GM12864 (cell line): ENCODE measurements around the gene IRX1.

Experiments used
- DNase-seq: peaks from one replicate; pipeline ENCODE4 v3.0.0-alpha.2; 2011; ENCODE audit warnings: low read depth
- H3K4me3 ChIP-seq: 2 replicates; pipeline ENCODE4 v1.5.1; 2011; ENCODE audit warnings: mild to moderate bottlenecking, low read depth, low read length, control low read depth
- CTCF ChIP-seq: IDR thresholded peaks from 2 replicates; pipeline ENCODE4 v1.5.1; 2011; ENCODE audit warnings: low read depth, mild to moderate bottlenecking, moderate library complexity, low read length, control low read depth, inconsistent platforms; ENCODE audit errors: missing control alignments

IRX1 gene

GRCh38 chr5:3590967-3591900 is 4.4 kb upstream of the IRX1 start:
- no peak overlapping the region for H3K4me3 ChIP-seq
- TF ChIP-seq CTCF = no peak
- DNase-seq = no peak

GRCh38 chr5:3592298-3592697 is 3.3 kb upstream of the IRX1 start:
- H3K4me3 ChIP-seq = no peak overlapping the region
- no peak for TF ChIP-seq CTCF
- DNase-seq = no peak

- no peak overlapping the region for H3K4me3 ChIP-seq
- no peak for DNase-seq
- no peak for TF ChIP-seq CTCF
These were observed 1.7 kb upstream of the IRX1 start for GRCh38 chr5:3593771-3594509.

GRCh38 chr5:3594510-3595005 is 1.1 kb upstream of the IRX1 start:
- no peak for DNase-seq
- no peak overlapping the region for H3K4me3 ChIP-seq

GRCh38 chr5:3596261-3596825 is 711 bp downstream of the IRX1 start:
- TF ChIP-seq CTCF = no peak
- no peak for DNase-seq
- H3K4me3 ChIP-seq = no peak overlapping the region

More at GRCh38 chr5:3594510-3595005, 1.1 kb upstream of the IRX1 start:
- no peak for TF ChIP-seq CTCF

GRCh38 chr5:3596857-3597166 is 1.2 kb downstream of the IRX1 start:
- no peak overlapping the region for H3K4me3 ChIP-seq
- no peak for DNase-seq
- TF ChIP-seq CTCF = no peak
